Spleen (tissue), 7 donors: Measurements from ENCODE around the gene BCL6.

Experiments
- POLR2A ChIP-seq, 3 donors: fragments of 450-650 bp; IDR thresholded peaks; one replicate each; pipeline ENCODE4 v1.5.1; 2017; ENCODE audit warnings: antibody characterized with exemption in 3 of 3, mild to moderate bottlenecking in 1 of 3
- TF ChIP-seq, protein P1 (sequence below), 11 experiments: fragments of 200-600 bp in 7 of 11; fragments of 450-650 bp in 4 of 11; sonication (generic) in 4 of 11; IDR thresholded peaks in 8 of 11; conservative IDR thresholded peaks in 3 of 11; 1 replicate in 7 of 11; 2 replicates in 4 of 11; pipeline versions ENCODE4 v1.4.0 to v1.8.0; 2016 to 2021; ENCODE audit warnings: antibody characterized with exemption in 11 of 11, inconsistent platforms in 4 of 11, mild to moderate bottlenecking in 1 of 11
- donor health status: DM: no; HTN: no; CAD: no; lungs with moderate emphysema.
- donor health status: DM: no; HTN: no; CAD: no.
- donor health status: DM: no; HTN: no; CAD: no.

DNA sequence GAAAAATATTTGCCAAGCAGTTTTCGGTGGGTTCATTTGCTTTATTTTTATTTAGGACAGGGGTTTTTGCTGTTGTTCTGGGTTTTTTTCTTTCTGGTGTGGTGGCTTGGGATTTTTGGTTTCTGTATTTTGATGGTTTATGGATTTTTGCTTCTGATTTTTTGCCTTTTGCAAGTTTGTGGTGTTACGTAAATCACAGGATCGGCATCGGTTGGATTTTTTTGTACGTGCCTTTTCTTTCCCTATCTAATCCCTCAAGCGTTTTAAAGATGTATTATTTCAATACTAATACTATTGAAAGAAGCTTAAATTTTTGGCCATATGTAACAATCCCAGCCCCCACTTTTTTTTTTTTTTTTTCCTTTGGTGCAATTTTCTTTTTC is 782 bp upstream of the BCL6 start:
- TF ChIP-seq, protein P1, sequence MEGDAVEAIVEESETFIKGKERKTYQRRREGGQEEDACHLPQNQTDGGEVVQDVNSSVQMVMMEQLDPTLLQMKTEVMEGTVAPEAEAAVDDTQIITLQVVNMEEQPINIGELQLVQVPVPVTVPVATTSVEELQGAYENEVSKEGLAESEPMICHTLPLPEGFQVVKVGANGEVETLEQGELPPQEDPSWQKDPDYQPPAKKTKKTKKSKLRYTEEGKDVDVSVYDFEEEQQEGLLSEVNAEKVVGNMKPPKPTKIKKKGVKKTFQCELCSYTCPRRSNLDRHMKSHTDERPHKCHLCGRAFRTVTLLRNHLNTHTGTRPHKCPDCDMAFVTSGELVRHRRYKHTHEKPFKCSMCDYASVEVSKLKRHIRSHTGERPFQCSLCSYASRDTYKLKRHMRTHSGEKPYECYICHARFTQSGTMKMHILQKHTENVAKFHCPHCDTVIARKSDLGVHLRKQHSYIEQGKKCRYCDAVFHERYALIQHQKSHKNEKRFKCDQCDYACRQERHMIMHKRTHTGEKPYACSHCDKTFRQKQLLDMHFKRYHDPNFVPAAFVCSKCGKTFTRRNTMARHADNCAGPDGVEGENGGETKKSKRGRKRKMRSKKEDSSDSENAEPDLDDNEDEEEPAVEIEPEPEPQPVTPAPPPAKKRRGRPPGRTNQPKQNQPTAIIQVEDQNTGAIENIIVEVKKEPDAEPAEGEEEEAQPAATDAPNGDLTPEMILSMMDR (IDR thresholded peaks at IDR 0.05 in 8 of 11, conservative IDR thresholded peaks at IDR 0.05 in 3 of 11): no peak
- no peak for TF ChIP-seq POLR2A (IDR thresholded peaks at IDR 0.05)
